Measurements from ENCODE around the gene HOXC6.

The HOXC6 gene

GRCh38 chr12:54025499-54026405 is 2.5 kb upstream of the HOXC6 start:
- DNase-seq (ENCODE audit: low read depth in 2 of 2, low spot score in 1 of 2) = no peak

DNA sequence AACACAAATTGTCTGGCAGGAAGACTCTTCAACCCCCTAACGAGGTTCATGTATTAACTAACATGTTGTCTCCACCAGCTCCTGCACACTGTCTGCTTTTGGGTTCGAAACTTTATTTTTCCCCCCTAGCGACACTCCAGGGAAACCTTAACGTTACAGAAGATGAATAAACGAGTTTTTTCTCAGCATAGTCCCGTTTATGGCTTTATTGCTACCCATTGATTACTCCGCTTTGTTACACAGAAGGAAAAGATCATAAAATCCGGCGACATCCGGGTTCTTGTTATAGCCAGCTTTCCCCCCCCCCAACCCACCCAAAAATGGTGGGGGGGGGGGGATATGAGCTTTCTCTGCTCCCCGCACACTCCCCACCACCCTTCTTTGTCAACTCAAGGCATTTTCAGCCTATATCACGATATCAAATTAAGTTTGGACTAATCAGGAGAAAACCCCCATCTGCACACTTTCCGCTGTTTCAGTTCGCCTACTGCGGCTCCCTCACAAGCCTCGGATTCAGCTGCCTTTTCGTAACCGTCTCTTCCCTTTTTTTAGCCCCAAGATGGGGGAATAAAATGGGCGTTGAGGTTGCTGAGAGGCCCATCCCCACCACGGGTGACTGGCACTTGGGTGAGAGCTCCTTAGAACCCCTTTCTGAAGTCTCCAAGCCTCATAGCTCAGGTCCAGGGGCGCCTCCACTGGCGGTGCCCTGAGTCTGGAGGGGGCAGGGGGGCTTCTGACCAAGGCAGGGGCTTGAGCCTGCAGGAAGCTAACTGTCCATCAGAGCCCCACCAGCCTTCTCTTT is 1.4 kb upstream of the HOXC6 start:
- no peak for DNase-seq (ENCODE audit: low read depth in 2 of 2, low spot score in 1 of 2)

DNA sequence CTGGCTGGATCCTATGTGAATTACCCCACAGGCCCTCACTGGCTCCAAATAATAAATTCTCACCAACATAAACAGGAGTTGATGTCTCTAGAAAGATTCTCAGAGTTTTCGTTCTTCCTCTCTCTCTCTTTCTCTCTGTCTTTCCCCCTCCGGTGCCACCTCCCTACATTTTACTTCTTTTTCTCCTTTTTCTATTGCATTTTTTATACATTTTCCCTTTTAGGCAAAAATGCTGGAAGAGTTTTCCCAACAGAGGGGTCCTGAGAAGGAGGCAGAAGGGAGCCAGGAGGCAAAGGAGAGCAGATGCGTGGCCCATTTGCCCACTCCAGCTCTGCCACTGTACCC is 826 bp upstream of the HOXC6 start:
- no peak for DNase-seq (ENCODE audit: low read depth in 2 of 2, low spot score in 1 of 2)

- no peak for DNase-seq (ENCODE audit: low read depth in 2 of 2, low spot score in 1 of 2)
These were observed 1.5 kb downstream of the HOXC6 start for GRCh38 chr12:54029529-54030441.

GRCh38 chr12:54030442-54030801 is 2.2 kb downstream of the HOXC6 start:
- DNase-seq (ENCODE audit: low read depth in 2 of 2, low spot score in 1 of 2) = no peak

- no peak for DNase-seq (ENCODE audit: low read depth in 2 of 2, low spot score in 1 of 2)
These were observed 2.7 kb downstream of the HOXC6 start for GRCh38 chr12:54030889-54031471.

- no peak for DNase-seq (ENCODE audit: low read depth in 2 of 2, low spot score in 1 of 2)
These were observed 3.2 kb downstream of the HOXC6 start for GRCh38 chr12:54031480-54031879.

GRCh38 chr12:54032086-54032619 is 3.9 kb downstream of the HOXC6 start:
- no peak for DNase-seq (ENCODE audit: low read depth in 2 of 2, low spot score in 1 of 2)

- peak; percentile 33 to 43 for DNase-seq (ENCODE audit: low read depth in 2 of 2, low spot score in 1 of 2)
These were observed 4.4 kb downstream of the HOXC6 start, which contains the start of gene HOXC5 for GRCh38 chr12:54032627-54033100. Gene HOXC5, plus strand, starts transcription at chr12:54033050. Its CDS starts 73 bp downstream, at chr12:54033123.

DNA sequence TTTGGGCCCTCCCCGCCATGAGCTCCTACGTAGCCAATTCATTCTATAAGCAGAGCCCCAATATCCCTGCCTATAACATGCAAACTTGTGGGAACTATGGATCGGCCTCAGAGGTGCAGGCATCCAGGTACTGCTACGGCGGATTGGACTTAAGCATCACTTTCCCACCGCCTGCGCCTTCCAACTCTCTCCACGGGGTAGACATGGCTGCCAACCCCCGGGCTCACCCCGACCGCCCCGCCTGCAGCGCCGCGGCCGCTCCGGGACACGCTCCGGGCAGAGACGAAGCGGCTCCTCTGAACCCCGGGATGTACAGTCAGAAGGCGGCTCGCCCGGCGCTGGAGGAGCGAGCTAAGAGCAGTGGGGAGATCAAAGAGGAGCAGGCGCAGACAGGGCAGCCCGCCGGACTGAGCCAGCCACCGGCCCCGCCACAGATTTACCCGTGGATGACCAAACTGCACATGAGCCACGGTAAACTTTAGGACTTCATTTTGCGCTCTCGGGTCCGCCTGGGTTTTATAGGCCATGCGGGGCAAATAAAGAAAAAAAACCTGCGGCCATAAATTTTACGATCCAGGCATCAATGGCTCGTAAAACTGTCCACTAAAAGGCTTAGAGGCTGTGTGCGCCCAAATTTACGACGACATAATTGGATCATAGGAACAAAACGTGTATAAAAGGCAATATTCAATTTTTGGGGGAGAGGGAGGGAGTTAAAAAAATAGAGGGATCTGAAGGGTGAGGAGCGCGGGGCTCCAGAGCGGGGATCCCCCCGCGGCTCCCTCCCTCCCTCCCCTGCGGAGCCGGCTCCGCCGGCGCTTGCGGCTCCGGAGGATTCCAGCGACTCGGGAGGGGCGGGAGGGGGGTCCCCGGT is 5.1 kb downstream of the HOXC6 start:
- no peak for DNase-seq (ENCODE audit: low read depth in 2 of 2, low spot score in 1 of 2)

DNA sequence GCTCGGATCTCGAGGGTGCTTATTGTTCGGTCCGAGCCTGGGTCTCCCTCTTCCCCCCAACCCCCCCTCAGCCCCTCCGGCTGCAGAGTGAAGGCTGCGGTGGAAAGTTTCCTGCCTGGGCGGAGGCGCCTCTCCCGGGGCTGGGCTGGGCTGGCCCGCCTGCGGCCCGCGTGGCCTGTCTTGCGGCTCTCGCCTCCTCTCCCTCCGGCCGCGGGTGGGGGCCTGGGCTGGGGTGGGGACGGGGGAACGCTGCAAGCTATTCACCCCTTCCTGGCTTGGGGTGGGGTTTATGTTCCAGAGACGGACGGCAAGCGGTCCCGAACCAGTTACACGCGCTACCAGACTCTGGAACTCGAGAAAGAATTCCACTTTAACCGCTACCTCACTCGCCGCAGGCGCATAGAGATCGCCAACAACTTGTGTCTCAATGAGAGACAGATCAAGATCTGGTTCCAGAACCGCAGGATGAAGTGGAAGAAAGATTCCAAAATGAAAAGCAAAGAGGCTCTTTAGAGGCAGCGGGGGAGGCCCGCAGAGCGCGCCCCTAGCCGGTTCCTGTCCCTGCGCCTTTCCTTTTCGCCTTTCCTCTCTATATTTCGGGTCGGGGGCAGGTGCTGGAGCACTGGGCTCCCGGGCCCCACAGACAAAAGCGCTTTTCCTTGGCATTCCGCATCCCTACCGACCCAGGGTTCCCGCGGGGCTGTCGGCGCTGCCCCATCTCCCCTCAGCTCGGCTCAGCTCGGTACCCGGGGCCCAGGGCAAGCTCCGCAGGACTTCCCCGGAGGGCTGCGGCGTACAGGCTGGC is 5.9 kb downstream of the HOXC6 start:
- no peak for DNase-seq (ENCODE audit: low read depth in 2 of 2, low spot score in 1 of 2)

DNA sequence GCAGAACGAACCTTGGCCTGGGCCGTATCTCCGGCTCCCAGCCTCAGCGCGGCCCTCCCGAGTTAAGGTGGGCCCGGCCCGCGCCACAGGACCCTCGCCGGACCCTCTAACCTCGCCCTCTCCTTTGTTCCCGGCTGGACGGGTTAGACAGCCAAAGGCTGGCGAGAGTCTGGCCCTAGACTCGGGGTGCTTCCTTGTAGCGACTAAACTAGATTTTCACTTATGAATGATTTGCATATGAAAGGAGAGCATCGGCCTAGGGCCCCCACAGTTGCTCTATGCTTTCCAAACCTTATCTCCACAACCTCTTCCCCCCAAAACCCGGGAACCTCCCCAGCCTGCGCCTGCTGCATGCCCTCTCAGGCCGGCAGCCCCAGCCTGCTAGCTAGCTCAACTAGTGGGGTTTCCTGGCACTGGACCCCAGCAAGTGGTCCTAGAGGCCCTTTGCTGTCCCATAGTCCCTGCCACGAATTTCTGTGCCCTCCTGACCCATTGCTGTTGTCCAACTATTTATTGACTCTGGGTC is 6.6 kb downstream of the HOXC6 start:
- DNase-seq (ENCODE audit: low read depth in 2 of 2, low spot score in 1 of 2) = no peak

GRCh38 chr12:54035568-54036264 is 7.5 kb downstream of the HOXC6 start:
- DNase-seq (ENCODE audit: low read depth in 2 of 2, low spot score in 1 of 2) = no peak

- DNase-seq (ENCODE audit: low read depth in 2 of 2, low spot score in 1 of 2) = no peak
These were observed 8.6 kb downstream of the HOXC6 start for GRCh38 chr12:54036620-54037359.

- DNase-seq (ENCODE audit: low read depth in 2 of 2, low spot score in 1 of 2) = no peak
These were observed 9.4 kb downstream of the HOXC6 start for GRCh38 chr12:54037360-54038283.

DNA sequence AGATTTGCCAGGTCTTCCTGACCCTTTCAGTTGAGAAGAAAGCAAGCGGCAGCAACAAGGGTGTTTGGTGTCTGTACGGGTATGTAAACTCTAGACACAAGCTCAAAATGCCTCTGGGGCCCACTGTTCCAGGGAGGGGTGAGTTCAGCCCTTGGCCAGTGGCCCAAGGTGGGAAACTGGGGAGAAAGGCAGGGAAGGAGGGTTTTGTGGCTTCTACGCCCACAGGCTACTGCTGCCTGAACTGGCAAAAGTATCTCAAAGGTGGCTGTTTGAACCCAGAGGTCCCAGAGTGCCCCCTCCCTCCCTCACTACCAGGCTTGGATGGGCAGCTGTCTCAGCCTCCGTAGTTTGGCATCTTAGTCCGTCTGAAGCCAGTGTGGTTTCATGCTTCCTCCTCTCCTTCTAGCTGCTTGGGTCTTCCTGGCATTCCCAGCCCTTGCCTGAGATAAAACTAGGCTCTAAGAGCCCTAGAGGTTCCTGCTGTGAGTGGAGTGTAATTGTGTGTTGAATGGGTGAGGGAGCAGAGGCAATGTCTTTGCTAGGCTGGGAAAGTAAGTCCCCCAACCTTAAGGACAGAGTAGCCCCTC is 10.1 kb downstream of the HOXC6 start:
- no peak for DNase-seq (ENCODE audit: low read depth in 2 of 2, low spot score in 1 of 2)
